MCF 10A (cell line): ENCODE measurements around the gene TBATA. TPM values are rescaled to one million over a fixed set of nuclear protein-coding genes. Genes with fewer than 3 reads are reported as not detected.

Experiments
- BruUV-seq: library from RNA; stranded (reverse); fragments of 400-500 nt; replicated peaks from 2 replicates; lab custom pipeline; 2021; lab: Mats Ljungman, UMichigan
- CTCF ChIA-PET: fragments of 300-600 bp; sonication (Branson Sonifier 250); formaldehyde crosslinking; extraction: SDS; loops from one replicate; lab custom pipeline; 2021; ENCODE audit warnings: antibody characterized with exemption, inconsistent platforms; lab: Yijun Ruan, JAX
- POLR2A ChIA-PET: fragments of 300-600, 350-650 bp; sonication (Branson Sonifier 250); formaldehyde crosslinking; extraction: SDS; loops from one replicate; lab custom pipeline; 2020; ENCODE audit warnings: antibody characterized with exemption, inconsistent platforms; lab: Yijun Ruan, JAX
- DNase-seq: peaks from one replicate; pipeline ENCODE4 v3.0.0-alpha.2; 2018; ENCODE audit not compliant: unreplicated experiment
- H3K27ac Mint-ChIP-seq: one replicate; pipeline ENCODE4 v1.8.0; 2022; ENCODE audit warnings: mild to moderate bottlenecking, low read depth, mixed read lengths; ENCODE audit not compliant: unreplicated experiment
- H3K27me3 Mint-ChIP-seq: one replicate; pipeline ENCODE4 v1.8.0; 2022; ENCODE audit warnings: mixed read lengths; ENCODE audit not compliant: insufficient read depth, unreplicated experiment
- H3K36me3 Mint-ChIP-seq: one replicate; pipeline ENCODE4 v1.8.0; 2022; ENCODE audit warnings: mild to moderate bottlenecking, moderate library complexity, mixed read lengths; ENCODE audit not compliant: insufficient read depth, unreplicated experiment
- H3K4me1 Mint-ChIP-seq: one replicate; pipeline ENCODE4 v1.8.0; 2022; ENCODE audit warnings: mixed read lengths; ENCODE audit not compliant: insufficient read depth, unreplicated experiment
- H3K4me3 Mint-ChIP-seq: one replicate; pipeline ENCODE4 v1.8.0; 2022; ENCODE audit warnings: mild to moderate bottlenecking, moderate library complexity, mixed read lengths; ENCODE audit not compliant: unreplicated experiment
- H3K9me3 Mint-ChIP-seq: one replicate; pipeline ENCODE4 v1.8.0; 2022; ENCODE audit warnings: mixed read lengths; ENCODE audit not compliant: unreplicated experiment
- intact Hi-C: fragments of 100-400 bp; cut with micrococcal nuclease; formaldehyde crosslinking; loops from 2 replicates; pipeline ENCODE4 v1.14.1; 2022
- total RNA-seq: library from RNA; stranded (reverse); gene quantifications from 2 replicates; pipeline ENCODE4 v1.2.3, GENCODE V29; 2022
- TF ChIP-seq, protein P1 (sequence below): fragments of 200-600 bp; IDR thresholded peaks from one replicate; pipeline ENCODE4 v1.8.0; 2022; ENCODE audit warnings: antibody characterized with exemption, mild to moderate bottlenecking; ENCODE audit not compliant: unreplicated experiment

The TBATA gene
- total RNA-seq, 1 experiment from 2014 or later, result not detected

DNA sequence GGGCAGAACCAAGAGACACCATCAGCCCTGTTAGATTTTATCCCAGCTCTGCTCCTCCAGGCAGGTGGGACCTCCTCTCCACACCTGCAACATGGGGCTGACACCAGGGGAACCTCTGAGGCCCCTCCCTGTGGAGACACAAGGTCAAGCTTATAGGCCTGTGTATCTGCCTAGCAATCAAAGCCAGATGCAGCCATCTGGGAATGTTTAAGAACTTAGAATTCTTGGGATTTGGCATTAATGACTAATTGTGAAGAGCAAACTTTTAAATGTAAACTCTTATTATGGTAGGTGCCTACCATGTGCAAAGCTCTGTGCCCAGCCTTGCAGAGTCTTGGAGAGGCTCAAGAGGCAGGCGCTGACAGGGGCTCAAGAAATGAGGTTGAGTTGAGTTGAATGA lies 52.1 kb downstream of the TBATA start:
- TF ChIP-seq, protein P1, sequence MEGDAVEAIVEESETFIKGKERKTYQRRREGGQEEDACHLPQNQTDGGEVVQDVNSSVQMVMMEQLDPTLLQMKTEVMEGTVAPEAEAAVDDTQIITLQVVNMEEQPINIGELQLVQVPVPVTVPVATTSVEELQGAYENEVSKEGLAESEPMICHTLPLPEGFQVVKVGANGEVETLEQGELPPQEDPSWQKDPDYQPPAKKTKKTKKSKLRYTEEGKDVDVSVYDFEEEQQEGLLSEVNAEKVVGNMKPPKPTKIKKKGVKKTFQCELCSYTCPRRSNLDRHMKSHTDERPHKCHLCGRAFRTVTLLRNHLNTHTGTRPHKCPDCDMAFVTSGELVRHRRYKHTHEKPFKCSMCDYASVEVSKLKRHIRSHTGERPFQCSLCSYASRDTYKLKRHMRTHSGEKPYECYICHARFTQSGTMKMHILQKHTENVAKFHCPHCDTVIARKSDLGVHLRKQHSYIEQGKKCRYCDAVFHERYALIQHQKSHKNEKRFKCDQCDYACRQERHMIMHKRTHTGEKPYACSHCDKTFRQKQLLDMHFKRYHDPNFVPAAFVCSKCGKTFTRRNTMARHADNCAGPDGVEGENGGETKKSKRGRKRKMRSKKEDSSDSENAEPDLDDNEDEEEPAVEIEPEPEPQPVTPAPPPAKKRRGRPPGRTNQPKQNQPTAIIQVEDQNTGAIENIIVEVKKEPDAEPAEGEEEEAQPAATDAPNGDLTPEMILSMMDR, result no peak
- intact Hi-C loops, result no loop called here
- BruUV-seq, result no TSS peak
- Mint-ChIP-seq H3K4me1 (no peaks in the 10 kb centered on the region), H3K4me3 (no peak overlapping the region), H3K9me3 (no peaks in the 10 kb centered on the region), H3K36me3 (no peaks in the 10 kb centered on the region), H3K27ac (no peak overlapping the region), H3K27me3 (peaks cover 7% of the 10 kb centered on the region)
- ChIA-PET POLR2A (interaction anchor here (0.7 kb wide), 1 partner anchor 71 kb away, joined by 3 read pairs; no protein-coding TSS in a partner anchor), CTCF (interaction anchor here (0.7 to 1.1 kb wide), 3 partner anchors 16 to 897 kb away, joined by 3 to 4 read pairs (median 3); no protein-coding TSS in a partner anchor)
- DNase-seq, result no peak

DNA sequence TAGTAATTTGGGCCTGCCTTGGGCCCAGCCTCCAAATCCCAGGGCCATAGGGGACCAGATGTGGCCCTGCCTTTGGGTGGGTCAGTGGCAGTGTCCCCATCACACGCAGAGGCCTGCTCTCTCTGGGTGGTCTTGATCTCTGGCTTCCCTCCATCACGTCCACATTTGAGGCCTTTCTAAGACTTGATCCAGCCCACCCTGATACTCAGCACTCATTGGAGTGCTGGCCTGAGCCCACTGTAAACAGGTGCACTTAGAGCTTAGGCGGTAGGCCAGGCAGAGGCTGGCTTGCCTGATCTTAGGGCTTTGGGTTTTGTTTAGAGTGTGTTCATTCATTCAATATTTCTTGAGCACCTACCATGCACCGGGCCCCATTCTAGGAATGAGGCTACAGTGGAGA lies 52.6 kb downstream of the TBATA start:
- no peak for DNase-seq
- BruUV-seq, result no TSS peak
- no peak overlapping the region for H3K27ac Mint-ChIP-seq
- POLR2A ChIA-PET, result no interaction called here
- no peaks in the 10 kb centered on the region for H3K36me3 Mint-ChIP-seq
- H3K4me1 Mint-ChIP-seq, result no peaks in the 10 kb centered on the region
- peaks cover 2% of the 10 kb centered on the region for H3K27me3 Mint-ChIP-seq
- H3K9me3 Mint-ChIP-seq, result no peaks in the 10 kb centered on the region
- H3K4me3 Mint-ChIP-seq, result no peak overlapping the region
- intact Hi-C loops, result no loop called here
- CTCF ChIA-PET, result interaction anchor here (0.7 to 1.1 kb wide), 3 partner anchors 16 to 897 kb away, joined by 3 to 4 read pairs (median 3); no protein-coding TSS in a partner anchor
- TF ChIP-seq, protein P1, result no peak

DNA sequence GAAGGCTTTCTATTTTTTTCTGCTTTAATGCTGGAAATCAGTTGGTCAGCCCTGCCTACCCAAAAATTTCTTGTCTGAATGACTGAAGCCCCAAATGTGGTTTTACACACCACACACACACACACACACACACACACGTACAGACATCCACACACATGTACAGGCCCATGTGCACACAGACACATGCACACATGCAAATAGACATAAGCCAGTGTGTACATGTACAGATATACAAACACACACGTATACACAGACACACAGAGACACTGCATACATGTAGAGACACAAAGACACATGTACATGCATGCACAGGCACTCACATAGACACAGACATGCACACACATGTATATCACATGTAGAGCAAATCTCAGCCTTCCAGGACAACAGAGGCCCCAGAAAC lies 54.2 kb downstream of the TBATA start:
- no peaks in the 10 kb centered on the region for H3K4me1 Mint-ChIP-seq
- no peak overlapping the region for H3K27ac Mint-ChIP-seq
- ChIA-PET CTCF (interaction anchor here (0.7 to 1.0 kb wide), 2 partner anchors 23 to 181 kb away, joined by 3 read pairs; no protein-coding TSS in a partner anchor), POLR2A (no interaction called here)
- intact Hi-C loops, result no loop called here
- no peaks in the 10 kb centered on the region for H3K9me3 Mint-ChIP-seq
- BruUV-seq, result no TSS peak
- TF ChIP-seq, protein P1, result no peak
- no peaks in the 10 kb centered on the region for H3K36me3 Mint-ChIP-seq
- DNase-seq, result no peak
- H3K4me3 Mint-ChIP-seq, result no peak overlapping the region
- H3K27me3 Mint-ChIP-seq, result no peaks in the 10 kb centered on the region

DNA sequence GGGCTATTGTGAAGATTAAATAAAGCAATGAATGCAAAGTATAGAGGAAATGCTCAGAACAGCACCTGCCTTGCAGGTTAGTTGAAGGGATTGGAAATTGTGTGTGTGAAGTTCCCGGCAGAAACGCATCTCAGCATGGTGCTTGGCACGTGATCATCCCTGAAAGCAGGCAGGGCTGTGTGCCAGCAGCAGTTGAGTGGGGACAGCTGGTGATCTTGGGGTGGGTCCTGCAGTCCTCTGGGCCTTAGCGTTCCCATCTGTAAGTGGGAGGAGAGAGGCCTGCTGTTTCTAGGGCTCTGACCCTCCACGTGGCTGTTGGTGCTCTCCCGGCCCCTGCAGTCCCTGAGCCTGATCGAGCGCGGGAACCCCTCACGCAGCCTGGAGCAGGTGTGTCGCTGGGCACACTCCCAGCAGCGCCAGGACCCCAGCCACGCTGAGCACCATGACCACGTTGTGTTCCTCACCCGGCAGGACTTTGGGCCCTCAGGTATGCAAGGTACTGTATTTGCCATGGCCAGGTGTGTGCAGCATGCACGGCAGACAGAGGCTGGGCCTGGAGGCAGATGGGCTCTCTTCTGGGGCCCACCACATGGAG lies 55.3 kb downstream of the TBATA start:
- CTCF ChIA-PET, result interaction anchor here (0.7 kb wide), 1 partner anchor 32 kb away, joined by 3 read pairs; no protein-coding TSS in a partner anchor
- H3K36me3 Mint-ChIP-seq, result no peaks in the 10 kb centered on the region
- no peaks in the 10 kb centered on the region for H3K4me1 Mint-ChIP-seq
- BruUV-seq, result no TSS peak
- no peaks in the 10 kb centered on the region for H3K9me3 Mint-ChIP-seq
- H3K4me3 Mint-ChIP-seq, result no peak overlapping the region
- TF ChIP-seq, protein P1, result no peak
- DNase-seq, result no peak
- intact Hi-C loops, result loop anchor here (10.0 kb wide), 1 partner anchor 55 kb away; the partner anchor contains the start of gene ADAMTS14
- POLR2A ChIA-PET, result no interaction called here
- no peaks in the 10 kb centered on the region for H3K27me3 Mint-ChIP-seq
- H3K27ac Mint-ChIP-seq, result no peak overlapping the region
